ENCODE results near the gene RAPGEF4. TPM values are rescaled to one million over a fixed set of nuclear protein-coding genes. Genes with fewer than 3 reads are reported as not detected.

RAPGEF4 gene
- polyA plus RNA-seq, 4 donors: 8.5 to 11.6 (median 10.2) TPM

DNA sequence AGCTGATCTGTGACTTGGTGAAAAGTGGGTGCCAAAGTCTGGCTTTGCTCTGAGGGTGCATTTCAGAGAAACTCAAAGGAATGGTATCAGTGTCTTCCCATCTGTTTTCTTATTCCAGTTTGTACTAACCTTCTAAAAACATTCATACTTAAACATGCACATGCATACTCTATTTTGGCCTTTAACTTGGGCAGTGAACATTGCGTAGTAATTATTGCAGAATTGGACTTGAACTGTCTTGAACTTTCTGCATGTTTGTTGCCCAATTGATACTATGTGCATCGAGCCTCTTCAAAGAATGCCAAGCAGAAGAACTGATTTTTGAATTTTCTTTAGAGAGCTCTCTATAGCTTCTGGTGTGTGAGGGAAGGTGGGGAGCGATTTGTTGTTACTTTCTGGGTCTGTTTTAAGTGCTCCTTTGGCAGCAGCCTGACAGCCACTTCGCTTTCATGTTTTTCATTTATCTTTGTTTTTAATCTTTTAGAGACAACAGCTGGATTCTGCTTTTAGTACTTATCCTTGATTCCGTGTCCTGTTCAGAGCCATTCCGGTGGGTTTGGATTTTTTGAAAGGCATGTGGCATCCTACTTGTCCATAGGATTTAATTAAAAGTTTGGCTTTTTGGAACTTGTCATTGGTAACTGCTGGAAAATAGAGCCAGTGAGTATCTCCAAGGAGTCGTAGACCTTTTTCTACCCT, 159.2 kb downstream of the RAPGEF4 start:
- DNase-seq (ENCODE audit: low read depth in 4 of 4, low spot score in 2 of 4): no peak

GRCh38 chr2:172896661-172897081, 161.0 kb downstream of the RAPGEF4 start:
- no peak for DNase-seq (ENCODE audit: low read depth in 4 of 4, low spot score in 2 of 4)

- DNase-seq (ENCODE audit: low read depth in 4 of 4, low spot score in 2 of 4): no peak
These were observed 165.2 kb downstream of the RAPGEF4 start for GRCh38 chr2:172900871-172901270.

DNA sequence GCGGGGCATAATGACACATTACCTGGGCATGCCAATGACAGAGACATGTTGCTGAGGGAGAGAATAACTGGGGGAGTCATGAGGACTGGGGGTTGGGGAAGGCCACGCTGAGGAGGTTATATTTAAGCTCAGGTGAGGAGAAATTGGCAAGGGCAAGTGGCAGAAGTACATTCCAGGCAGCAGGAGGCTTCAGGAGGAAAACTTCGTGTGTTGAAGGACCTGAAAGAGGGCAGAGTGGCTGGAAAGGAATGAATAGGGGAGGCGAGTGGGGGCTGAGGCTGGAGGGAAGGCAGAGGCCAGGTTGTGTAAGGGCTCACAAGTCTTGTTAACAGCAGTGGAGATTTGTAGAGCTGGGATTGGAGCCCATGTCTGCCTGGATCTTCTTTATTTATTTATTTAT, 166.3 kb downstream of the RAPGEF4 start:
- DNase-seq (ENCODE audit: low read depth in 4 of 4, low spot score in 2 of 4): no peak

DNA sequence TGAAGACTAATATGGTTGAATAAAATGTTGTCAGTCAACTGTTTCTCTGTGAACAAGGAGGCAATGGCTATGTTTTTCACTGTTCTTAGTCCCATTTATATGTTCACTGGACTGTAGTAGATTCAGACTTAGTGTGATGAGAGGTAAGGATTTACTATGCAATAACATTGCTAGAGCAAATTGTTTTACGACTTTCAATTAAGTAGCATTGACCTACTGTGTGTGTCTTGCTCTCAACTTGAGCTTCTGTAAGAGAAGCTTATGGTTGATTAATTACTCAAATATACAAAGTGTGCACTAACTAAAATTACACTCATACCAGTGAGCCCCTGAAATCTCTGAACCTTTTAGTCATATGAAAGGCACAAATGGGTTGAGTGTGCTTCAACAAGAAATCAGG, 168.6 kb downstream of the RAPGEF4 start:
- no peak for DNase-seq (ENCODE audit: low read depth in 4 of 4, low spot score in 2 of 4)

DNA sequence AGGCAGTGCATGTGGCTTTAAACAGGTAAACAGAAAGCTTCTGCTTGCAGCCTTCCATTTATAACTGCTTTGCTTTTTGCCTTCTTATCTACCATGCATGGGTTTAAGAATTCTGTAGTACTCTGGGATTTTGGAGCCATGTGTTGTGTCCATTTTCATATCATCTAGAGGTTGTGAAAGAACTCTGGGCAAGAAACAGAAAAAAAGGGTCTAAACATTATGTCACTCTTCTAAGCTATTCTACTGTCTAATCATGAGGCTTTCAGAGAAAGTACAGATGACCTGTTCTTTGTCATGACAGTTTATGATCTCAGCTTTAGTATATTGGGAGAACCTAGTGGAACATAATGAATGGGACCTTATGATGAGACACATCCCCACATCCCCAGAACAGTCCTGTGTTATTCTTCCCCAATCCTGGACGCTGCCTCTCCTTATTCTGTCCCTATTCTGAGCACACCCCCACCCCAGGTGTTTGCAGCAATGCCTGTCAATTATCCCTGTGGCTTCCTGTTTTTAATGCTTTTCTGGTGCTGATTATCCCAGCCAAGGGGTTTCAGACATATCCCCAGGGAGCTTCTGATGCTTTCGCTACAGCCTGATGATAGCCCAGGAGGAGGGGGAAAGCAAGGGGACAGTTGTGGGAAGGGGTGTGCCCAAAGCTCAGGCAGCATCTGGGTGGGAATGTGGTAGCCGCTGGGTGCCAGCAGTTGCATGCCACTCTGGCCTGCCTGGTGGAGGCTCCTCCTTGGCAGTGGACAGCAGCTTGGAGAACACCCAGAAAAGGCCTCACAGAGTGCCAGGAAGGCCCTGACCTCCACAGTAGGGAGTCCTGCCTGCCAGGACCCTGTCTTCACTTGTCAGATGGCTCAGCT, 170.5 kb downstream of the RAPGEF4 start:
- DNase-seq (ENCODE audit: low read depth in 4 of 4, low spot score in 2 of 4): no peak

DNA sequence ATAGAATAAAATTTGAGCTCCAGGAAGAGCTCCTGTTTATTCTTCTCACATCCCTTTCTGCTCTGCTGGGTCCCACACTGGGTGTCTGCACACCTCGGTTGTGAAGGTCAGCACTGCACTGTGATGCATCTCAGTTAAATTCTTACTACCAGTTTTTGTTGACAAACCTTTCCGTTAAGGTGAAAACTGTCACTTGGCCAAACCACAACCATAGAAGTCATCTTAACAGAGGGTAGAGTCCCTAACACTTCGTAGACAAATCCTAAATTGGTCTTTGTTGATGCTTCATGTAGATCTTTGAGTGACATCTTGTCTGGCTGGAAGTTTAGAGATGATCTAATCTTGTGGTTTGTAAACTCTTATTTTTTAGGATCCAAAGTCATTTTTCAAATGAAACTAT, 172.6 kb downstream of the RAPGEF4 start:
- no peak for DNase-seq (ENCODE audit: low read depth in 4 of 4, low spot score in 2 of 4)

GRCh38 chr2:172909454-172909853, 173.8 kb downstream of the RAPGEF4 start:
- no peak for DNase-seq (ENCODE audit: low read depth in 4 of 4, low spot score in 2 of 4)

DNA sequence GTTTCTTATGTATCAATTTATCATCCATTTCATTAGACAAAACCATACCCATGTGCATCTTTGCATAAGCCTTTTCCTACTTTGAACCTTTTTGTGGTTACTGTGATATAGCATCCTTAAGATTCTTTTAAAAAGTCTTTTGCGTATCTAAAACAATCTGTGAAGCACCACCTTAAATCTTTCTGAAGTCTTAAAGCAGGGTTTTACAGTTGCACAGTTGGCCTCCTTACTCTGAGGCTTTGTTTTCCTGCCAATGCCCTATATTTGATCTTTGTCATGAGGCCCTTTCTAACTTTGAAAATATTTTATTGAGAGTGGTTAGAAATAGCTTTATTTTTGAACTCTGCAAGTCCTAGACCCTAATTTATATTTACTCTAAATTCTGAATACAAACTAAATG, 176.6 kb downstream of the RAPGEF4 start:
- DNase-seq (ENCODE audit: low read depth in 4 of 4, low spot score in 2 of 4): no peak

GRCh38 chr2:172914341-172915008, 178.8 kb downstream of the RAPGEF4 start:
- no peak for DNase-seq (ENCODE audit: low read depth in 4 of 4, low spot score in 2 of 4)

DNA sequence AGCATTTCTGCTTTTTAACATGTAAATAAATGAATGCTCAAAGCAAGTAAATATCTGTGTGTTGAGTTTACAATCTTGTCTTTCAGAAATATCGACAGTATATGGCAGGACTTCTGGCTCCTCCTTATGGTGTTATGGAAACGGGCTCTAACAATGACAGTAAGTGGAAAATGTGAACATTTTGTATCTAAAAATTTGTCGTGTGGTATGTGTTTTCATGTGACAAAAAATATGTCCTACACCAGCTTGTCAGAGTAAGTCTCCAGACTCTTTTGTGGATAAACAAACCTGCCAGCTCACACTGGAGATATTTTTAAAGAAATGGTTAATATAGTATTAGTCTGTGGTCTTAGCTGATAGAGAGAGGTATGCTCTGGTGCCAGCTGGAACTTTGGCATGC, 182.1 kb downstream of the RAPGEF4 start:
- no peak for DNase-seq (ENCODE audit: low read depth in 4 of 4, low spot score in 2 of 4)

- DNase-seq (ENCODE audit: low read depth in 4 of 4, low spot score in 2 of 4): no peak
These were observed 184.1 kb downstream of the RAPGEF4 start for GRCh38 chr2:172919732-172920131.

- no peak for DNase-seq (ENCODE audit: low read depth in 4 of 4, low spot score in 2 of 4)
These were observed 186.0 kb downstream of the RAPGEF4 start for GRCh38 chr2:172921532-172922236.

GRCh38 chr2:172922306-172922705, 186.7 kb downstream of the RAPGEF4 start:
- DNase-seq (ENCODE audit: low read depth in 4 of 4, low spot score in 2 of 4): no peak

- DNase-seq (ENCODE audit: low read depth in 4 of 4, low spot score in 2 of 4): no peak
These were observed 187.2 kb downstream of the RAPGEF4 start for GRCh38 chr2:172922815-172923214.

GRCh38 chr2:172924097-172924660, 188.5 kb downstream of the RAPGEF4 start:
- DNase-seq (ENCODE audit: low read depth in 4 of 4, low spot score in 2 of 4): no peak

- DNase-seq (ENCODE audit: low read depth in 4 of 4, low spot score in 2 of 4): no peak
These were observed 190.0 kb downstream of the RAPGEF4 start for GRCh38 chr2:172925600-172925999.

GRCh38 chr2:172926785-172927640, 191.4 kb downstream of the RAPGEF4 start:
- DNase-seq (ENCODE audit: low read depth in 4 of 4, low spot score in 2 of 4): no peak

- DNase-seq (ENCODE audit: low read depth in 4 of 4, low spot score in 2 of 4): no peak
These were observed 192.2 kb downstream of the RAPGEF4 start for GRCh38 chr2:172927641-172928357.
